ES-I3 (cell line): ENCODE results near the gene PRXL2B.

ENCODE experiments used
- H3K36me3 ChIP-seq: 2 replicates; pipeline ENCODE4 v1.6.1; 2013; ENCODE audit warnings: mild to moderate bottlenecking, low read length, control low read depth, moderate library complexity; ENCODE audit not compliant: insufficient read depth
- H3K4me1 ChIP-seq: 2 replicates; pipeline ENCODE4 v1.6.1; 2013; ENCODE audit warnings: mild to moderate bottlenecking, control low read depth, low read length; ENCODE audit not compliant: insufficient read depth
- H3K9ac ChIP-seq: 2 replicates; pipeline ENCODE4 v1.6.1; 2013; ENCODE audit warnings: low read depth, mild to moderate bottlenecking, low read length, moderate library complexity
- H3K9me3 ChIP-seq: 2 replicates; pipeline ENCODE4 v1.6.1; 2013; ENCODE audit warnings: mild to moderate bottlenecking, low read length, moderate library complexity; ENCODE audit not compliant: control insufficient read depth, insufficient read depth

Gene PRXL2B

GRCh38 chr1:2591581-2592261 lies 5.1 kb downstream of the PRXL2B start:
- Histone ChIP-seq H3K9ac (no peak overlapping the region), H3K36me3 (no peaks in the 10 kb centered on the region), H3K4me1 (no peaks in the 10 kb centered on the region), H3K9me3 (no peaks in the 10 kb centered on the region)

- Histone ChIP-seq H3K36me3 (no peaks in the 10 kb centered on the region), H3K4me1 (no peaks in the 10 kb centered on the region), H3K9me3 (no peaks in the 10 kb centered on the region), H3K9ac (no peak overlapping the region)
Measured at GRCh38 chr1:2592672-2593071, 6.1 kb downstream of the PRXL2B start.

DNA sequence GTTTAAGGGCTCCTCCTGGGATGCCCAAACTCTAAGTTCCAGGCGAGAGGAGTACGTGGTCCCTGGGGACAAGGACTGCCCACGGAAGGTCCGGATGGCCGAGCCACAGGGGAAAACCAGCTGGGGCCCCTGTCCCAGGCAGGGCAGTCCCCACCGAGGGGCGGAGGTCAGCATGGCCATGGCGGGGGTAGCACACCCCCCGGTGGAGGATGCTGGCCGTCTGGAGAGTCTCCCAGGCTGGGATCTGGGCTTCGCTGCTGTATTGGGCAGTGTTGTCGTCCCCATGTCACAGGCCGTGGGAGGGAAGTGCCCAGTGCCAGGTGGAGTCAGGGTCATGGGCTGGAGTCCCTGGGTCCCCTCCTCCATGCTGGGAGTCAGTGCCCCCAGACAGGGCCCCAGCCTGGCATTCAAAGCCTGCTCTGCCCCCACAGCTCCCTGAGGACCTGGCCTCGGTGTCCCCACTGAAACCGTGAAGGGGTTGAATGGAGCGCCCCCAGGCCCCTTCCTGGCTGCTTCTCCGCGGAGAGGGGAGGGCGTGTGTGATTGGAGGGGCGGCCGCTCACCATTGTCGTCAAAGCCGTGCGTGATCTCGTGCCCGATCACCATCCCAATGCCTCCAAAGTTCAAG lies 6.8 kb downstream of the PRXL2B start:
- H3K4me1 ChIP-seq, result no peaks in the 10 kb centered on the region
- H3K36me3 ChIP-seq, result no peaks in the 10 kb centered on the region
- no peak overlapping the region for H3K9ac ChIP-seq
- H3K9me3 ChIP-seq, result no peaks in the 10 kb centered on the region; the same call in 1 of the 2 replicates

DNA sequence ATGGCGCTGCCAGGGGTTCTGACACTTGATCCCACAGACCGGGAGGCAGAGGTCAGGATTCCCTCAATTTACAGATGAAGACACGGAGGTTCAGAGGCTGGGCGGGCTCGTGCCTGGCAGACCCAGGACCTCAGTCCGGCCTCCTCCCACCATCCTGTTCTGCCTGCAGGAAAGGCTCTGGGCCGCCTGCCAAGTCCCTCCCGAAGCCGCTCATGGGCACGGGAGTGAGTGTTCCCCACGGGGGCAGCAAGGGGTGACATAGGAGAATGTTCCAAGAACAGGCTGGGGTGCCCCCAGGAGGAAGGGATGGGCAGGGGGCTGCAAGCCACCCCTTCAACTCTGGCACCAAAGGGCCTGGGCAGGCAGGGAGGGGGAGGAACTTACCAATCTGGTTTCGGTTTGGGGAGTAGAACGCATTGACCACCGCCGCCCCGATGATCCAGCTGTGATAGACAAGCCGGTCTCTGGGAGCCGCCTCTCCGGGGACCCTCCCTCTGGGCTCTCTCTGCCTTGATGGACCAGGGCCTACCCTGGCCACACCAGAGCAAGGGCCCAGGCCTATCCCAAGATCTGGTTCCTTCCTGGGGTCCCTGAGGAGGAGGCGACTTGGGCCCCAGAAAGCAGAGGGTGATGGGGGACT lies 7.5 kb downstream of the PRXL2B start:
- Histone ChIP-seq H3K9ac (no peak overlapping the region), H3K36me3 (no peaks in the 10 kb centered on the region), H3K9me3 (no peaks in the 10 kb centered on the region; the same call in 1 of the 2 replicates), H3K4me1 (no peaks in the 10 kb centered on the region)

DNA sequence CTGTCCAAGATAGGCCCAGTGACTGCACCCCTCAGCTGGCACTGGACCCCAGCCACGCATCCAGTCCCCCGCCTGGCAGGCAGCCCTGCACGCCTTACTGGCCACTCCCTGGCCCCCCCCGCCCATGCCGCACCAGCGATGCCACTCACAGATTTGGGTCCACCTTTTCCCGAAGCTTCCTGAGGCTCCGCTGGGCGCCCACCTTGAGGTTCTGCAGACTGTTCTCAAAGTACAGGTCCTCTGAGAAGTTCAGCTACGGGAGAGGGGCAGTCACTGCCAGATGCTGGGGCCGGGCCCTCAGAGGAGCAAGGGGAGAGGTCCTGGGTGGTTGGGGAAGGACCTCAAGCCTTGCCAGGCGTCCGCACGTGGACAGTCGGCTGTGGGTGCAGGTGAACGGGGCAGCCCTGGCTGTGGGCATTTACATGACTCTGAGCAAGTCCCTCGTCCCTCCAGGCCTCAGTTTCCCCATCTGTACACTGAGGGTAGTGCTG lies 8.1 kb downstream of the PRXL2B start:
- H3K9me3 ChIP-seq, result no peaks in the 10 kb centered on the region; the same call in 1 of the 2 replicates
- no peak overlapping the region for H3K9ac ChIP-seq
- H3K36me3 ChIP-seq, result no peaks in the 10 kb centered on the region
- H3K4me1 ChIP-seq, result no peaks in the 10 kb centered on the region

DNA sequence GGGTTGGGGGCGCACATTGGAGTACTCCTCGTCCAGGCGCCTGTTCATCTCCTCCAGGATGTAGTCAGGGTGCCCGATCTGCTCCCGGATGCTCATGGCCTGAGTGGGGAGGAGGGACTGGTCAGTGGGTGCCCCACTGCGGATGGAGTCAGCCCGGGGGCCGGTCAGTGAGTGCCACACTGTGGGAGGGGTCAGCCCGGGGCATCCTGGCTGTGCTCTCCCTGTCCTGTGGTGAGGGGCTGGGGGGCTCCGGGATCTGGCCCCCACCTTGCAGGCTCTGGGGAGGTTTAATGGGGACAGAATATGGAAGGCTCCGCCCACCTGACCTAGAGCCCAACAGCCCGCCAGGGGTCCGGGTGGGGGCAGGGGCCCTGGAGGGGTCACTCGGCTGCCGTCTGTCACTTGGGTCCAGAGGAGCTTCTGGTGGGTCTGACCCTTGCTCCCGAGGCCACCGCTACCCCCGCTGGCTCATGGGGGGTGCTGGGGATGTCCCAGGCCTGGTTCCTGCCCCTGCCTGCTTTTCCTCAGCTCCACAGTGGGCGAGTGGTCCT lies 8.8 kb downstream of the PRXL2B start:
- Histone ChIP-seq H3K9ac (no peak overlapping the region), H3K4me1 (no peaks in the 10 kb centered on the region), H3K9me3 (no peaks in the 10 kb centered on the region; the same call in 1 of the 2 replicates), H3K36me3 (no peaks in the 10 kb centered on the region)

GRCh38 chr1:2595812-2596529 lies 9.4 kb downstream of the PRXL2B start:
- Histone ChIP-seq H3K9me3 (no peaks in the 10 kb centered on the region; the same call in 1 of the 2 replicates), H3K9ac (no peak overlapping the region), H3K36me3 (no peaks in the 10 kb centered on the region), H3K4me1 (no peaks in the 10 kb centered on the region)

- H3K4me1 ChIP-seq, result no peaks in the 10 kb centered on the region
- H3K9me3 ChIP-seq, result no peaks in the 10 kb centered on the region; the same call in 1 of the 2 replicates
- H3K36me3 ChIP-seq, result no peaks in the 10 kb centered on the region
- no peak overlapping the region for H3K9ac ChIP-seq
Measured at GRCh38 chr1:2596530-2597333, 10.2 kb downstream of the PRXL2B start.

- no peaks in the 10 kb centered on the region for H3K4me1 ChIP-seq
- H3K9ac ChIP-seq, result no peak overlapping the region
- H3K36me3 ChIP-seq, result no peaks in the 10 kb centered on the region
- no peaks in the 10 kb centered on the region; the same call in 1 of the 2 replicates for H3K9me3 ChIP-seq
Measured at GRCh38 chr1:2597441-2598328, 11.1 kb downstream of the PRXL2B start.

GRCh38 chr1:2598329-2598931 lies 11.9 kb downstream of the PRXL2B start:
- Histone ChIP-seq H3K36me3 (no peaks in the 10 kb centered on the region), H3K4me1 (no peaks in the 10 kb centered on the region), H3K9me3 (no peaks in the 10 kb centered on the region; the same call in 1 of the 2 replicates), H3K9ac (no peak overlapping the region)

DNA sequence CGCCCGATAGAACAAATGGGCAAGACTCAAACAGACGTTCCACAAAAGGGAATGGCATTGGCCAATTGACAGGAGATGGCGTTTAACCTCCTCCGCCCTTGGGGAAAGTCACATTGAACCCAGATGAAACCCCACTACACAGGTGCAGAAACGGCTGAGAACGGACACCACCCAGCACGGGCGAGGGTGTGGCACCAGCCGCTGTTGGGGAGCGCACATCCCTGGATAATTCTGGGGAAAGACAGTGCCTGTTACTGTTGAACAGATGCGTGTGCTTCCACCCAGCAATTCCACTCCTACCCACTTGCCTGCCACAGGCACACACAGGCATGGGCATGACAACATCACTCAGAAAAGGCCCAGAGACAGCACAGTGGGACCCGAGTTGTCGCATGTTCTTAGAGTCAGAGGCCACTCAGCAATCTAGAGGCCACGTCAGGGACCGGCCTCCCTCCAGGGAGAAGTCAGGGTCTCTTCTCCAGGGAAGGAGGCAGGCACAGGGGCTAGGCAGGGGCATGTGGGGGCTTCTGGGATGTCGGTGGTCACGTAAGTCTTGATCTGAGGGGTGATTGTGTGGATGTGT lies 15.2 kb downstream of the PRXL2B start:
- Histone ChIP-seq H3K36me3 (no peaks in the 10 kb centered on the region), H3K9ac (no peak overlapping the region), H3K9me3 (no peaks in the 10 kb centered on the region; the same call in 1 of the 2 replicates), H3K4me1 (no peaks in the 10 kb centered on the region)

DNA sequence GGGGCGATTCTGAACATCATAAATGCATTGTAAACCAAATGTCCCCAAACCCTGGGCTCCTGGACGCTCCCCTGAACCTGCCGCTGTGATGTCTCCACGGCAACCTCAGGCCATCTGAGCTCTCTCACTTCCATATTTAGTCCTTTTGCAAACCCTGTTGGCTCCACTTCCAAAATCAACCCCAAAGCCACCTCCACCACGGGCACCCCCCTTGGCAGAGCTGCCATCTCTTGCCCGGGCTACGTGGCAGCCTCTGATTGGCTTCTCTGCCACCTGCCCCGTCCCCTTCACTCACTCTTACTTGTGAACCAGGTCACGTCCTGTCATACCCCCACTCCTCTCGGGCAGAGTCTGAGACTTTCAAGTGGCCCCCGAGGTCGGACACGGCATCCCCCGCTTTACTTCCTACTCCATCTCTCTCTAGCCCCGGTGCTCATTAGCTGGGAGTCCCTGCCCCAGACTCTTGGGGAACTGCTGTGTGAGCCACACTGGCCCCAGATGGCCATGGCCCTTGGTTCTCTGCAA lies 15.8 kb downstream of the PRXL2B start:
- no peaks in the 10 kb centered on the region; the same call in 1 of the 2 replicates for H3K9me3 ChIP-seq
- H3K4me1 ChIP-seq, result no peaks in the 10 kb centered on the region
- no peak overlapping the region for H3K9ac ChIP-seq
- H3K36me3 ChIP-seq, result no peaks in the 10 kb centered on the region
